WTC11 (cell line): Measurements from ENCODE around the gene GATA2. TPM values are rescaled to one million over a fixed set of nuclear protein-coding genes. Genes with fewer than 3 reads are reported as not detected.
A peak's percentile ranks its signal among the peaks of the same experiment; 100 is the strongest.

Source experiments
- ATAC-seq: fragments of 200-7000 bp; cut with Tn5 transposase; 2 replicates; pipeline ENCODE4 v1.10.0; 2021; ENCODE audit warnings: mild to moderate bottlenecking, moderate library complexity
- CTCF ChIA-PET: fragments of 300-600 bp; sonication (Branson Sonifier 250); formaldehyde crosslinking; loops from one replicate; lab custom pipeline; 2021; ENCODE audit warnings: antibody characterized with exemption; lab: Charles Lee
- POLR2A ChIA-PET: fragments of 350-600 bp; sonication (Branson Sonifier 250); formaldehyde crosslinking; loops from one replicate; lab custom pipeline; 2021; ENCODE audit warnings: antibody characterized with exemption; lab: Charles Lee
- DNase-seq: peaks from one replicate; pipeline ENCODE4 v3.0.0; 2021; ENCODE audit warnings: low spot score
- H3K27ac Mint-ChIP-seq: 2 replicates; pipeline ENCODE4 v1.8.0; 2021; ENCODE audit warnings: mixed read lengths
- H3K27me3 Mint-ChIP-seq: 2 replicates; pipeline ENCODE4 v1.8.0; 2021; ENCODE audit warnings: low read depth, mild to moderate bottlenecking, moderate library complexity, mixed read lengths
- H3K36me3 Mint-ChIP-seq: 2 replicates; pipeline ENCODE4 v1.8.0; 2021; ENCODE audit warnings: mixed read lengths
- H3K4me1 Mint-ChIP-seq: 2 replicates; pipeline ENCODE4 v1.8.0; 2022; ENCODE audit warnings: mixed read lengths
- H3K4me3 Mint-ChIP-seq: 2 replicates; pipeline ENCODE4 v1.8.0; 2021; ENCODE audit warnings: mild to moderate bottlenecking, moderate library complexity, mixed read lengths
- H3K9me3 Mint-ChIP-seq: 2 replicates; pipeline ENCODE4 v1.8.0; 2021; ENCODE audit warnings: mixed read lengths
- ETV6 ChIP-seq: sonication (generic); formaldehyde crosslinking; IDR thresholded peaks from 2 replicates; pipeline ENCODE4 v1.8.1; 2022; ENCODE audit warnings: mild to moderate bottlenecking, missing genetic modification reagents
- GTF2I ChIP-seq: fragments of 250-450 bp; sonication (Bioruptor Pico); conservative IDR thresholded peaks from 2 replicates; pipeline ENCODE4 v1.4.0; 2021; ENCODE audit warnings: mild to moderate bottlenecking
- NFYB ChIP-seq: sonication (generic); formaldehyde crosslinking; conservative IDR thresholded peaks from 2 replicates; pipeline ENCODE4 v1.8.0; 2022; ENCODE audit warnings: low read depth, missing genetic modification reagents
- NR1H2 ChIP-seq: sonication (generic); formaldehyde crosslinking; IDR thresholded peaks from 2 replicates; pipeline ENCODE4 v1.9.0; 2021; ENCODE audit warnings: mild to moderate bottlenecking, moderate library complexity, missing genetic modification reagents
- RELA ChIP-seq: sonication (generic); formaldehyde crosslinking; IDR thresholded peaks from 2 replicates; pipeline ENCODE4 v1.8.1; 2022; ENCODE audit warnings: missing genetic modification reagents, mild to moderate bottlenecking, borderline replicate concordance
- SMAD3 ChIP-seq: sonication (generic); formaldehyde crosslinking; IDR thresholded peaks from 2 replicates; pipeline ENCODE4 v1.8.0; 2022; ENCODE audit warnings: missing genetic modification reagents, mild to moderate bottlenecking, borderline replicate concordance
- SMAD4 ChIP-seq: sonication (generic); formaldehyde crosslinking; IDR thresholded peaks from 2 replicates; pipeline ENCODE4 v1.8.0; 2022; ENCODE audit warnings: mild to moderate bottlenecking, missing genetic modification reagents
- USF1 ChIP-seq: sonication (generic); formaldehyde crosslinking; IDR thresholded peaks from 2 replicates; pipeline ENCODE4 v1.8.0; 2022; ENCODE audit warnings: mild to moderate bottlenecking, missing genetic modification reagents
- USF2 ChIP-seq: sonication (generic); formaldehyde crosslinking; IDR thresholded peaks from 2 replicates; pipeline ENCODE4 v1.8.1; 2023; ENCODE audit warnings: mild to moderate bottlenecking, missing genetic modification reagents, moderate library complexity
- ZBTB21 ChIP-seq: sonication (generic); formaldehyde crosslinking; IDR thresholded peaks from 2 replicates; pipeline ENCODE4 v1.8.1; 2023; ENCODE audit warnings: mild to moderate bottlenecking, missing genetic modification reagents, borderline replicate concordance
- ZNF423 ChIP-seq: fragments of 250-450 bp; sonication (Bioruptor Pico); IDR thresholded peaks from 2 replicates; pipeline ENCODE4 v2.1.2; 2022; ENCODE audit warnings: mild to moderate bottlenecking, moderate library complexity
- ZNF512 ChIP-seq: sonication (generic); formaldehyde crosslinking; IDR thresholded peaks from 2 replicates; pipeline ENCODE4 v1.8.1; 2022; ENCODE audit warnings: missing genetic modification reagents, borderline replicate concordance
- ZNF532 ChIP-seq: fragments of 250-450 bp; sonication (Bioruptor Pico); IDR thresholded peaks from 2 replicates; pipeline ENCODE4 v1.9.0; 2021; ENCODE audit warnings: mild to moderate bottlenecking, borderline replicate concordance
- total RNA-seq: library from RNA; stranded (reverse); gene quantifications from 3 replicates; pipeline ENCODE4 v1.2.3, GENCODE V29; 2021
- TF ChIP-seq, protein P1 (sequence below): sonication (generic); formaldehyde crosslinking; IDR thresholded peaks from 2 replicates; pipeline ENCODE4 v1.8.1; 2023; ENCODE audit warnings: mild to moderate bottlenecking, missing genetic modification reagents, moderate library complexity
- TF ChIP-seq, protein P2 (sequence below): fragments of 250-450 bp; sonication (Bioruptor Pico); IDR thresholded peaks from 2 replicates; pipeline ENCODE4 v1.9.0; 2021; ENCODE audit warnings: mild to moderate bottlenecking
- TF ChIP-seq, protein P3 (sequence below): sonication (generic); formaldehyde crosslinking; IDR thresholded peaks from 2 replicates; pipeline ENCODE4 v1.8.0; 2023; ENCODE audit warnings: missing genetic modification reagents, mild to moderate bottlenecking, borderline replicate concordance

Gene GATA2
- total RNA-seq, 1 experiment from 2014 or later = 1.6 TPM

DNA sequence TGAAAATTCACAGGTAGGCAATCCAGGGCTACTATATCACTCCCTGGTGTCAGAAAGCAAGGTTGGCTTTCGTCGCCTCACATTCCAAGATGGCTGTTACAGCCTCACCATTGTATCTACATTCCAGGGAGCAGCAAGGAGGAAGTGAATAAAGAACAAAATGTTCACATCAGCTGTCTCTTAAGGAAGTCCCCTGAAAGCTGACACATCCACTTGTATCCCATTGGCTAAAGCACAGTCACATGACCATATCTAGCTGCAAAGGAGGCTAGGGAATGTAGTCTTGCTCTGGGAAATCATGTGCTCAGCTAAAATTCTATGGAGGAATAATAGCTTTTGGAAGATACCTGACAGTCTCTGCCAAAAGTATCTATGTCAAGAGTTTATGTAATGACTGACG, 12.8 kb upstream of the GATA2 start:
- H3K36me3 Mint-ChIP-seq = no peaks in the 10 kb centered on the region
- ChIA-PET POLR2A (no interaction called here), CTCF (interaction anchor here (0.6 to 1.8 kb wide), 3 partner anchors 8 to 102 kb away, joined by 4 to 9 read pairs (median 4); no protein-coding TSS in a partner anchor)
- no peak overlapping the region for H3K27ac Mint-ChIP-seq
- H3K4me3 Mint-ChIP-seq = no peak overlapping the region
- DNase-seq = no peak
- peaks cover 9% of the 10 kb centered on the region for H3K9me3 Mint-ChIP-seq
- H3K4me1 Mint-ChIP-seq = no peaks in the 10 kb centered on the region
- H3K27me3 Mint-ChIP-seq = peaks cover 29% of the 10 kb centered on the region
- TF ChIP-seq SMAD3 (CRISPR knock-in tag) (no peak), ETV6 (no peak), NFYB (CRISPR knock-in tag) (peak; percentile 84), SMAD4 (CRISPR knock-in tag) (no peak), ZNF512 (CRISPR knock-in tag) (no peak), USF1 (peak; percentile 65), NR1H2 (CRISPR knock-in tag) (no peak), GTF2I (CRISPR knock-in tag) (no peak), USF2 (CRISPR knock-in tag) (peak; percentile 83)
- TF ChIP-seq, protein P1, sequence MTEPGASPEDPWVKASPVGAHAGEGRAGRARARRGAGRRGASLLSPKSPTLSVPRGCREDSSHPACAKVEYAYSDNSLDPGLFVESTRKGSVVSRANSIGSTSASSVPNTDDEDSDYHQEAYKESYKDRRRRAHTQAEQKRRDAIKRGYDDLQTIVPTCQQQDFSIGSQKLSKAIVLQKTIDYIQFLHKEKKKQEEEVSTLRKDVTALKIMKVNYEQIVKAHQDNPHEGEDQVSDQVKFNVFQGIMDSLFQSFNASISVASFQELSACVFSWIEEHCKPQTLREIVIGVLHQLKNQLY (CRISPR knock-in tag) = no peak
- TF ChIP-seq, protein P2, sequence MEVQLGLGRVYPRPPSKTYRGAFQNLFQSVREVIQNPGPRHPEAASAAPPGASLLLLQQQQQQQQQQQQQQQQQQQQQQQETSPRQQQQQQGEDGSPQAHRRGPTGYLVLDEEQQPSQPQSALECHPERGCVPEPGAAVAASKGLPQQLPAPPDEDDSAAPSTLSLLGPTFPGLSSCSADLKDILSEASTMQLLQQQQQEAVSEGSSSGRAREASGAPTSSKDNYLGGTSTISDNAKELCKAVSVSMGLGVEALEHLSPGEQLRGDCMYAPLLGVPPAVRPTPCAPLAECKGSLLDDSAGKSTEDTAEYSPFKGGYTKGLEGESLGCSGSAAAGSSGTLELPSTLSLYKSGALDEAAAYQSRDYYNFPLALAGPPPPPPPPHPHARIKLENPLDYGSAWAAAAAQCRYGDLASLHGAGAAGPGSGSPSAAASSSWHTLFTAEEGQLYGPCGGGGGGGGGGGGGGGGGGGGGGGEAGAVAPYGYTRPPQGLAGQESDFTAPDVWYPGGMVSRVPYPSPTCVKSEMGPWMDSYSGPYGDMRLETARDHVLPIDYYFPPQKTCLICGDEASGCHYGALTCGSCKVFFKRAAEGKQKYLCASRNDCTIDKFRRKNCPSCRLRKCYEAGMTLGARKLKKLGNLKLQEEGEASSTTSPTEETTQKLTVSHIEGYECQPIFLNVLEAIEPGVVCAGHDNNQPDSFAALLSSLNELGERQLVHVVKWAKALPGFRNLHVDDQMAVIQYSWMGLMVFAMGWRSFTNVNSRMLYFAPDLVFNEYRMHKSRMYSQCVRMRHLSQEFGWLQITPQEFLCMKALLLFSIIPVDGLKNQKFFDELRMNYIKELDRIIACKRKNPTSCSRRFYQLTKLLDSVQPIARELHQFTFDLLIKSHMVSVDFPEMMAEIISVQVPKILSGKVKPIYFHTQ (CRISPR knock-in tag) = no peak
- no peak for ATAC-seq

GRCh38 chr3:128504963-128505730, 12.1 kb upstream of the GATA2 start:
- ChIA-PET CTCF (interaction anchor here (1.1 to 1.8 kb wide), 2 partner anchors 100 to 102 kb away, joined by 3 to 9 read pairs; no protein-coding TSS in a partner anchor), POLR2A (no interaction called here)
- peaks cover 34% of the 10 kb centered on the region for H3K27me3 Mint-ChIP-seq
- peaks cover 9% of the 10 kb centered on the region for H3K9me3 Mint-ChIP-seq
- DNase-seq (no peak), ATAC-seq (no peak)
- no peaks in the 10 kb centered on the region for H3K4me1 Mint-ChIP-seq
- no peak overlapping the region for H3K4me3 Mint-ChIP-seq
- no peak overlapping the region for H3K27ac Mint-ChIP-seq
- no peaks in the 10 kb centered on the region for H3K36me3 Mint-ChIP-seq
- no peak for TF ChIP-seq RELA (CRISPR knock-in tag)
- no peak for TF ChIP-seq ZNF532 (CRISPR knock-in tag)
- TF ChIP-seq ZBTB21 (CRISPR knock-in tag) = no peak
- TF ChIP-seq ZNF423 (CRISPR knock-in tag) = no peak
- TF ChIP-seq, protein P3, sequence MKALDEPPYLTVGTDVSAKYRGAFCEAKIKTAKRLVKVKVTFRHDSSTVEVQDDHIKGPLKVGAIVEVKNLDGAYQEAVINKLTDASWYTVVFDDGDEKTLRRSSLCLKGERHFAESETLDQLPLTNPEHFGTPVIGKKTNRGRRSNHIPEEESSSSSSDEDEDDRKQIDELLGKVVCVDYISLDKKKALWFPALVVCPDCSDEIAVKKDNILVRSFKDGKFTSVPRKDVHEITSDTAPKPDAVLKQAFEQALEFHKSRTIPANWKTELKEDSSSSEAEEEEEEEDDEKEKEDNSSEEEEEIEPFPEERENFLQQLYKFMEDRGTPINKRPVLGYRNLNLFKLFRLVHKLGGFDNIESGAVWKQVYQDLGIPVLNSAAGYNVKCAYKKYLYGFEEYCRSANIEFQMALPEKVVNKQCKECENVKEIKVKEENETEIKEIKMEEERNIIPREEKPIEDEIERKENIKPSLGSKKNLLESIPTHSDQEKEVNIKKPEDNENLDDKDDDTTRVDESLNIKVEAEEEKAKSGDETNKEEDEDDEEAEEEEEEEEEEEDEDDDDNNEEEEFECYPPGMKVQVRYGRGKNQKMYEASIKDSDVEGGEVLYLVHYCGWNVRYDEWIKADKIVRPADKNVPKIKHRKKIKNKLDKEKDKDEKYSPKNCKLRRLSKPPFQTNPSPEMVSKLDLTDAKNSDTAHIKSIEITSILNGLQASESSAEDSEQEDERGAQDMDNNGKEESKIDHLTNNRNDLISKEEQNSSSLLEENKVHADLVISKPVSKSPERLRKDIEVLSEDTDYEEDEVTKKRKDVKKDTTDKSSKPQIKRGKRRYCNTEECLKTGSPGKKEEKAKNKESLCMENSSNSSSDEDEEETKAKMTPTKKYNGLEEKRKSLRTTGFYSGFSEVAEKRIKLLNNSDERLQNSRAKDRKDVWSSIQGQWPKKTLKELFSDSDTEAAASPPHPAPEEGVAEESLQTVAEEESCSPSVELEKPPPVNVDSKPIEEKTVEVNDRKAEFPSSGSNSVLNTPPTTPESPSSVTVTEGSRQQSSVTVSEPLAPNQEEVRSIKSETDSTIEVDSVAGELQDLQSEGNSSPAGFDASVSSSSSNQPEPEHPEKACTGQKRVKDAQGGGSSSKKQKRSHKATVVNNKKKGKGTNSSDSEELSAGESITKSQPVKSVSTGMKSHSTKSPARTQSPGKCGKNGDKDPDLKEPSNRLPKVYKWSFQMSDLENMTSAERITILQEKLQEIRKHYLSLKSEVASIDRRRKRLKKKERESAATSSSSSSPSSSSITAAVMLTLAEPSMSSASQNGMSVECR (CRISPR knock-in tag) = no peak
